ENCODE data around the gene VASH1. TPM values are rescaled to one million over a fixed set of nuclear protein-coding genes. Genes with fewer than 3 reads are reported as not detected.
A peak's percentile ranks its signal among the peaks of the same experiment; 100 is the strongest.

Gene VASH1
- total RNA-seq, 4 donors from 2014 or later: 4.3 to 12.8 (median 9.9) TPM

GRCh38 chr14:76773956-76774820 is 12.9 kb downstream of the VASH1 start:
- Histone ChIP-seq H3K4me1 (peaks cover 0 to 35% (median 3%) of the 10 kb centered on the region in 3 donors), H3K27me3 (no peaks in the 10 kb centered on the region), H3K4me3 (no peak overlapping the region), H3K27ac (peak overlapping the region in 3 of 4 donors; percentile 52 to 77 (median 55)), H3K36me3 (peaks cover 0 to 37% of the 10 kb centered on the region in 2 donors), H3K9me3 (no peaks in the 10 kb centered on the region)
- ATAC-seq: no peak
- WGBS, 2 donors (ENCODE audit: low coverage in 1 of 2): 63 to 76% methylated on average over 1 to 4 of the region's 18 CpGs
- TF ChIP-seq EP300 (IDR thresholded peaks at IDR 0.05) (no peak), POLR2A (IDR thresholded peaks at IDR 0.05) (no peak), POLR2AphosphoS5 (IDR thresholded peaks at IDR 0.05) (no peak)
- TF ChIP-seq, protein P1, sequence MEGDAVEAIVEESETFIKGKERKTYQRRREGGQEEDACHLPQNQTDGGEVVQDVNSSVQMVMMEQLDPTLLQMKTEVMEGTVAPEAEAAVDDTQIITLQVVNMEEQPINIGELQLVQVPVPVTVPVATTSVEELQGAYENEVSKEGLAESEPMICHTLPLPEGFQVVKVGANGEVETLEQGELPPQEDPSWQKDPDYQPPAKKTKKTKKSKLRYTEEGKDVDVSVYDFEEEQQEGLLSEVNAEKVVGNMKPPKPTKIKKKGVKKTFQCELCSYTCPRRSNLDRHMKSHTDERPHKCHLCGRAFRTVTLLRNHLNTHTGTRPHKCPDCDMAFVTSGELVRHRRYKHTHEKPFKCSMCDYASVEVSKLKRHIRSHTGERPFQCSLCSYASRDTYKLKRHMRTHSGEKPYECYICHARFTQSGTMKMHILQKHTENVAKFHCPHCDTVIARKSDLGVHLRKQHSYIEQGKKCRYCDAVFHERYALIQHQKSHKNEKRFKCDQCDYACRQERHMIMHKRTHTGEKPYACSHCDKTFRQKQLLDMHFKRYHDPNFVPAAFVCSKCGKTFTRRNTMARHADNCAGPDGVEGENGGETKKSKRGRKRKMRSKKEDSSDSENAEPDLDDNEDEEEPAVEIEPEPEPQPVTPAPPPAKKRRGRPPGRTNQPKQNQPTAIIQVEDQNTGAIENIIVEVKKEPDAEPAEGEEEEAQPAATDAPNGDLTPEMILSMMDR (IDR thresholded peaks at IDR 0.05): no peak

- Histone ChIP-seq H3K4me1 (peaks cover 0 to 26% (median 3%) of the 10 kb centered on the region in 3 donors), H3K36me3 (peaks cover 0 to 45% of the 10 kb centered on the region in 2 donors), H3K9me3 (no peaks in the 10 kb centered on the region), H3K27ac (no peak overlapping the region), H3K27me3 (no peaks in the 10 kb centered on the region), H3K4me3 (no peak overlapping the region)
- no peak for TF ChIP-seq EP300 (IDR thresholded peaks at IDR 0.05)
- ATAC-seq: no peak
- WGBS, 2 donors (ENCODE audit: low coverage in 1 of 2): 71 to 84% methylated on average over 9 to 11 of the region's 22 CpGs
Measured at GRCh38 chr14:76774821-76775694, 13.8 kb downstream of the VASH1 start.

GRCh38 chr14:76775695-76776427 is 14.6 kb downstream of the VASH1 start:
- H3K27ac ChIP-seq: no peak overlapping the region
- no peak for ATAC-seq
- WGBS, 2 donors (ENCODE audit: low coverage in 1 of 2): 98 to 100% methylated on average over 1 to 10 of the region's 54 CpGs

GRCh38 chr14:76776428-76777251 is 15.4 kb downstream of the VASH1 start:
- H3K4me3 ChIP-seq: no peak overlapping the region
- H3K4me1 ChIP-seq: peaks cover 0 to 40% (median 10%) of the 10 kb centered on the region in 3 donors
- no peak for TF ChIP-seq EP300 (IDR thresholded peaks at IDR 0.05)
- TF ChIP-seq, protein P1 (IDR thresholded peaks at IDR 0.05): no peak
- no peak for TF ChIP-seq POLR2A (IDR thresholded peaks at IDR 0.05)
- TF ChIP-seq POLR2AphosphoS5 (IDR thresholded peaks at IDR 0.05): no peak
- no peaks in the 10 kb centered on the region for H3K27me3 ChIP-seq
- no peak overlapping the region for H3K27ac ChIP-seq
- H3K36me3 ChIP-seq: peaks cover 0 to 55% of the 10 kb centered on the region in 2 donors
- no peak for ATAC-seq
- no peaks in the 10 kb centered on the region for H3K9me3 ChIP-seq
- WGBS, 2 donors (ENCODE audit: low coverage in 1 of 2): 50 to 74% methylated on average over 1 to 4 of the region's 10 CpGs

More at GRCh38 chr14:76775695-76776427, 14.6 kb downstream of the VASH1 start:
- TF ChIP-seq, protein P1 (IDR thresholded peaks at IDR 0.05): no peak
- no peak for TF ChIP-seq POLR2AphosphoS5 (IDR thresholded peaks at IDR 0.05)
- no peak for TF ChIP-seq POLR2A (IDR thresholded peaks at IDR 0.05)
- TF ChIP-seq EP300 (IDR thresholded peaks at IDR 0.05): no peak
- peaks cover 0 to 47% of the 10 kb centered on the region in 2 donors for H3K36me3 ChIP-seq
- no peaks in the 10 kb centered on the region for H3K9me3 ChIP-seq
- no peaks in the 10 kb centered on the region for H3K27me3 ChIP-seq
- peaks cover 0 to 32% (median 5%) of the 10 kb centered on the region in 3 donors for H3K4me1 ChIP-seq
- H3K4me3 ChIP-seq: no peak overlapping the region

Data from gastroesophageal sphincter (tissue), 4 donors.